GM12892 (cell line): ENCODE measurements around the gene FAM124A.

ENCODE experiments used
- POLR2A ChIP-seq: IDR thresholded peaks from 2 replicates; pipeline ENCODE4 v1.6.1; 2011; ENCODE audit warnings: low read depth, low read length, control low read depth
- POLR2AphosphoS5 ChIP-seq: IDR thresholded peaks from 2 replicates; pipeline ENCODE4 v1.6.1; 2011; ENCODE audit warnings: low read depth, low read length, control low read depth
- TAF1 ChIP-seq: IDR thresholded peaks from 2 replicates; pipeline ENCODE4 v1.6.1; 2011; ENCODE audit warnings: low read depth, mild to moderate bottlenecking, control low read depth, low read length, borderline replicate concordance

GRCh38 chr13:51223560-51224270 is 1.5 kb downstream of the FAM124A start:
- TF ChIP-seq TAF1: no peak
- no peak for TF ChIP-seq POLR2AphosphoS5
- no peak for TF ChIP-seq POLR2A
